GM10248 (cell line): ENCODE results near the gene FLYWCH2.
A peak's percentile ranks its signal among the peaks of the same experiment; 100 is the strongest.

ENCODE experiments used
- CTCF ChIA-PET: fragments of 300-600 bp; sonication (Branson Sonifier 250); formaldehyde crosslinking; extraction: SDS; loops from one replicate; lab custom pipeline; 2021; ENCODE audit warnings: antibody characterized with exemption; lab: Yijun Ruan, JAX
- POLR2A ChIA-PET: fragments of 350-650 bp; sonication (Branson Sonifier 250); formaldehyde crosslinking; extraction: SDS; loops from one replicate; lab custom pipeline; 2020; ENCODE audit warnings: antibody characterized with exemption; lab: Yijun Ruan, JAX
- DNase-seq: peaks from one replicate; pipeline ENCODE4 v3.0.0; 2012; ENCODE audit errors: extremely low spot score
- CTCF ChIP-seq: IDR thresholded peaks from 2 replicates; pipeline ENCODE4 v1.5.1; 2012; ENCODE audit warnings: mild to moderate bottlenecking, low read depth; ENCODE audit errors: extremely low read depth, missing control alignments, control extremely low read depth

FLYWCH2 gene

GRCh38 chr16:2919511-2920255 lies 36.7 kb downstream of the FLYWCH2 start:
- CTCF ChIA-PET, result interaction anchor here (0.6 to 9.5 kb wide), 20 partner anchors 7 to 270 kb away, joined by 3 to 125 read pairs (median 4); partner anchors contain the start of genes FLYWCH1 and FLYWCH2
- peak; percentile 60 for DNase-seq
- POLR2A ChIA-PET, result no interaction called here
- peak; percentile 82 for TF ChIP-seq CTCF

- no peak for TF ChIP-seq CTCF
- CTCF ChIA-PET, result interaction anchor here (1.3 to 9.5 kb wide), 5 partner anchors 11 to 55 kb away, joined by 3 to 125 read pairs (median 5); partner anchors contain the start of genes FLYWCH1 and FLYWCH2
- no peak for DNase-seq
- POLR2A ChIA-PET, result no interaction called here
Observed at GRCh38 chr16:2923481-2923880, 40.5 kb downstream of the FLYWCH2 start.

GRCh38 chr16:2924901-2925755 lies 42.1 kb downstream of the FLYWCH2 start:
- TF ChIP-seq CTCF, result no peak
- ChIA-PET POLR2A (interaction anchor here (0.6 kb wide), 1 partner anchor 72 kb away, joined by 6 read pairs; no protein-coding TSS in a partner anchor), CTCF (interaction anchor here (1.0 to 9.5 kb wide), 4 partner anchors 13 to 57 kb away, joined by 3 to 125 read pairs (median 5); partner anchors contain the start of gene FLYWCH1)
- DNase-seq, result no peak

GRCh38 chr16:2925951-2926649 lies 43.1 kb downstream of the FLYWCH2 start:
- TF ChIP-seq CTCF, result no peak
- DNase-seq, result no peak
- ChIA-PET POLR2A (interaction anchor here (0.6 kb wide), 1 partner anchor 73 kb away, joined by 6 read pairs; no protein-coding TSS in a partner anchor), CTCF (interaction anchor here (0.6 to 9.5 kb wide), 24 partner anchors 9 to 1144 kb away, joined by 3 to 125 read pairs (median 7); partner anchors contain the start of genes FLYWCH1, FLYWCH2, NUBP2 and SPSB3)

- ChIA-PET POLR2A (no interaction called here), CTCF (interaction anchor here (0.6 to 9.5 kb wide), 30 partner anchors 9 to 1144 kb away, joined by 3 to 125 read pairs (median 5); partner anchors contain the start of genes FLYWCH1, FLYWCH2, NUBP2 and SPSB3)
Observed at GRCh38 chr16:2926650-2926999, 43.6 kb downstream of the FLYWCH2 start.

More at GRCh38 chr16:2926650-2926999, 43.6 kb downstream of the FLYWCH2 start:
- DNase-seq, result no peak
- TF ChIP-seq CTCF, result no peak
